Hepatocyte (in vitro differentiated cells): ENCODE measurements around the gene SLC26A3. TPM values are rescaled to one million over a fixed set of nuclear protein-coding genes. Genes with fewer than 3 reads are reported as not detected.
"Not testable (repeated sequence)": the region's sequence is repeated elsewhere in the genome, so short reads cannot be mapped to it uniquely, and the experiment has no call there.

Experiments used
- DNase-seq: peaks from one replicate; pipeline ENCODE4 v3.0.0-alpha.2; 2016; ENCODE audit warnings: low spot score
- H2AFZ ChIP-seq: fragments of 200-600 bp; sonication (generic); 2 replicates; pipeline ENCODE4 v1.6.0; 2016; ENCODE audit warnings: antibody characterized with exemption, mild to moderate bottlenecking
- H3K27ac ChIP-seq: fragments of 200-600 bp; sonication (generic); 2 replicates; pipeline ENCODE4 v1.5.1; 2016; ENCODE audit warnings: mild to moderate bottlenecking
- H3K27me3 ChIP-seq: fragments of 200-600 bp; sonication (generic); 2 replicates; pipeline ENCODE4 v1.6.1; 2016
- H3K36me3 ChIP-seq: fragments of 200-600 bp; sonication (generic); replicated peaks from 2 replicates; pipeline ENCODE4 v1.5.1; 2016; ENCODE audit warnings: low read depth; ENCODE audit not compliant: insufficient read depth
- H3K4me1 ChIP-seq: fragments of 200-600 bp; sonication (generic); 2 replicates; pipeline ENCODE4 v1.5.1; 2016; ENCODE audit warnings: mild to moderate bottlenecking, moderate library complexity; ENCODE audit not compliant: insufficient read depth
- H3K4me2 ChIP-seq: fragments of 200-600 bp; sonication (generic); 2 replicates; pipeline ENCODE4 v1.6.0; 2016
- H3K4me3 ChIP-seq: fragments of 200-600 bp; sonication (generic); 2 replicates; pipeline ENCODE4 v1.5.1; 2016; ENCODE audit warnings: mild to moderate bottlenecking
- H3K79me2 ChIP-seq: fragments of 200-600 bp; sonication (generic); 2 replicates; pipeline ENCODE4 v1.6.0; 2017; ENCODE audit warnings: mild to moderate bottlenecking
- H3K9me2 ChIP-seq: fragments of 200-600 bp; sonication (generic); replicated peaks from 2 replicates; pipeline ENCODE4 v1.6.0; 2017; ENCODE audit warnings: mild to moderate bottlenecking; ENCODE audit not compliant: insufficient read depth
- H3K9me3 ChIP-seq: fragments of 200-600 bp; sonication (generic); 2 replicates; pipeline ENCODE4 v1.5.1; 2016; ENCODE audit warnings: low read depth, mild to moderate bottlenecking
- H4K20me1 ChIP-seq: fragments of 200-600 bp; sonication (generic); 2 replicates; pipeline ENCODE4 v1.6.0; 2016; ENCODE audit warnings: mild to moderate bottlenecking; ENCODE audit not compliant: insufficient read depth, poor library complexity, severe bottlenecking
- EZH2 ChIP-seq: fragments of 200-600 bp; sonication (generic); IDR thresholded peaks from 2 replicates; pipeline ENCODE4 v1.6.1; 2016; ENCODE audit warnings: antibody characterized with exemption, mild to moderate bottlenecking, borderline replicate concordance
- EZH2phosphoT487 ChIP-seq: fragments of 200-600 bp; sonication (generic); IDR thresholded peaks from one replicate; pipeline ENCODE4 v1.6.1; 2018; ENCODE audit warnings: antibody characterized with exemption, mild to moderate bottlenecking, low read depth, moderate library complexity; ENCODE audit not compliant: unreplicated experiment, severe bottlenecking
- WGBS: methylation state at CpG from one replicate; pipeline ENCODE4 v1.1.6; 2016; ENCODE audit warnings: low lambda C conversion rate; ENCODE audit errors: missing lambda C conversion rate; 5-methylcytosine and 5-hydroxymethylcytosine counted together
- polyA plus RNA-seq: library from polyadenylated mRNA; unstranded; fragments of >200 nt; fragmentation: Nextera tagmentation; extraction: Ambion mirVana; gene quantifications from 2 replicates; pipeline ENCODE4 v1.2.1, GENCODE V29; 2016
- total RNA-seq: library from RNA; depleted of rRNA; stranded (reverse); fragments of >200 nt; gene quantifications from 2 replicates; pipeline ENCODE4 v1.2.3, GENCODE V29; 2014
- TF ChIP-seq, protein P1 (sequence below): fragments of 200-600 bp; sonication (generic); IDR thresholded peaks from 2 replicates; pipeline ENCODE4 v1.5.1; 2016; ENCODE audit warnings: antibody characterized with exemption, mild to moderate bottlenecking; ENCODE audit not compliant: poor library complexity

The SLC26A3 gene
- total RNA-seq (14.2 and 18.1 TPM in 2 replicates), polyA plus RNA-seq (4.2 and 8.1 TPM in 2 replicates)

DNA sequence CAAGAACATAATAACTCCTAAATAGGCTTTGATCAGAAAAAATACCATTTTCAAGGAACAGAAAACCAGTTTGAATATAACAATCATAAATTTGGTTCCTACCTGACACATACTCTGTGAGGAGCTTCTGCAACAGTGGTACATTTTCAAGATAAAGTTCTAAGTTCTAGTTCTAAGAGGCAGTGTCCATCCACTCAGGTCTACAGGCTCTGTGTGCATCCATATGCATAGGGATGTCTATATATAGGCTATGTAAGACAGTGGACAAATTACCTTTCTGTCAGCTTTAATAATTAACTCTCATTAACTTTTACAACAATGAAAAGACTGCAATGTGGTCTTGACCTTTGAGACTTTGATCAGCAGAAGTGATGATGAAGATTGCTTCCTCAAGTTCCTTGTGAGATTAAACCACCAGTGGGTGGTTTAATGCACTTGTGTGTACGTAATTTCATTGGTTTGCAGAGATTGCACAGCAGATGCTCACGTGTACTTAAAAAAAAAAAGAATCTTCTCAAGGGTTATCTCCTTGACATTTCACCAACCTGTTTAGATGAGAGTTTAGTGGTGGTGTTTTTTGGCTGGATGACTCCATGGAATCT is at the start of gene SLC26A3:
Gene SLC26A3, minus strand, starts transcription at position 215 of the 602 bp plus-strand sequence. CDS start 8,714 bp downstream, outside the sequence.
- Histone ChIP-seq H3K27ac (no peak within 1 kb of the TSS), H3K36me3 (no peaks in the 10 kb centered on the region), H2AFZ (no peak within 1 kb of the TSS), H3K4me1 (peaks cover 10% of the 10 kb centered on the region), H3K4me3 (no peak within 1 kb of the TSS), H3K4me2 (no peak within 1 kb of the TSS), H3K79me2 (no peaks in the 10 kb centered on the region), H3K27me3 (no peaks in the 10 kb centered on the region), H3K9me2 (no peaks in the 10 kb centered on the region), H3K9me3 (no peaks in the 10 kb centered on the region), H4K20me1 (no peaks in the 10 kb centered on the region)
- TF ChIP-seq EZH2 (no peak), EZH2phosphoT487 (no peak)
- TF ChIP-seq, protein P1, sequence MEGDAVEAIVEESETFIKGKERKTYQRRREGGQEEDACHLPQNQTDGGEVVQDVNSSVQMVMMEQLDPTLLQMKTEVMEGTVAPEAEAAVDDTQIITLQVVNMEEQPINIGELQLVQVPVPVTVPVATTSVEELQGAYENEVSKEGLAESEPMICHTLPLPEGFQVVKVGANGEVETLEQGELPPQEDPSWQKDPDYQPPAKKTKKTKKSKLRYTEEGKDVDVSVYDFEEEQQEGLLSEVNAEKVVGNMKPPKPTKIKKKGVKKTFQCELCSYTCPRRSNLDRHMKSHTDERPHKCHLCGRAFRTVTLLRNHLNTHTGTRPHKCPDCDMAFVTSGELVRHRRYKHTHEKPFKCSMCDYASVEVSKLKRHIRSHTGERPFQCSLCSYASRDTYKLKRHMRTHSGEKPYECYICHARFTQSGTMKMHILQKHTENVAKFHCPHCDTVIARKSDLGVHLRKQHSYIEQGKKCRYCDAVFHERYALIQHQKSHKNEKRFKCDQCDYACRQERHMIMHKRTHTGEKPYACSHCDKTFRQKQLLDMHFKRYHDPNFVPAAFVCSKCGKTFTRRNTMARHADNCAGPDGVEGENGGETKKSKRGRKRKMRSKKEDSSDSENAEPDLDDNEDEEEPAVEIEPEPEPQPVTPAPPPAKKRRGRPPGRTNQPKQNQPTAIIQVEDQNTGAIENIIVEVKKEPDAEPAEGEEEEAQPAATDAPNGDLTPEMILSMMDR = no peak
- no peak for DNase-seq
- whole genome bisulfite sequencing = 66% methylated on average over 2 of the region's 2 CpGs

DNA sequence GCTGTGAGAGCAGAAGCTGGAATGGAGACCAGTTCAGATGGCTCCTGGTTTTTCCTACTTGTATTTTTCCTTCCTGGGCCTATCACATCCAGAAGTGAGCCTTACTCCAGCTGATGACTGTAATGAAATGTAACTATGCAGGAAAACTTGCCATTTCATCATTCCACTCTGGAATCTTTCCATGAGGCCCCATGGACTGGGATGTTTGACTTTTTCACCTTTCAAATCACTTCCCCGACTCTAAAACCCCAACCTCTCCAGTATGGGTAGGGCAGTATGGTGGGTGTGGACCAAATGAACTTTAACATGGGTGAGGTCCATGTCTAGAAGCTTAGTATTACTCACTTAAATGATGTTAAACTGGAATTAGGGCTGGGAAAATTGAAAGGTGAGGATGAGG is 47.6 kb upstream of the SLC26A3 start:
- Histone ChIP-seq H3K4me1 (peaks cover 4% of the 10 kb centered on the region), H3K27ac (peak overlapping the region; percentile 63), H3K36me3 (no peaks in the 10 kb centered on the region), H2AFZ (no peak overlapping the region), H3K79me2 (no peaks in the 10 kb centered on the region), H3K4me2 (no peak overlapping the region), H3K4me3 (no peak overlapping the region), H3K9me2 (no peaks in the 10 kb centered on the region), H3K27me3 (no peaks in the 10 kb centered on the region), H4K20me1 (no peaks in the 10 kb centered on the region), H3K9me3 (no peaks in the 10 kb centered on the region)
- TF ChIP-seq, protein P1 = no peak
- no peak for TF ChIP-seq EZH2
- no peak for TF ChIP-seq EZH2phosphoT487
- peak; percentile 42 for DNase-seq
- 33% methylated on average over 1 of the region's 1 CpG for WGBS

GRCh38 chr7:107850216-107850615 is 47.2 kb upstream of the SLC26A3 start:
- TF ChIP-seq EZH2 (no peak), EZH2phosphoT487 (no peak)
- TF ChIP-seq, protein P1 = no peak
- 85% methylated on average over 3 of the region's 4 CpGs for WGBS
- Histone ChIP-seq H3K4me1 (peaks cover 4% of the 10 kb centered on the region), H2AFZ (no peak overlapping the region), H3K9me3 (no peaks in the 10 kb centered on the region), H4K20me1 (no peaks in the 10 kb centered on the region), H3K27me3 (no peaks in the 10 kb centered on the region), H3K9me2 (no peaks in the 10 kb centered on the region), H3K4me2 (no peak overlapping the region), H3K79me2 (no peaks in the 10 kb centered on the region), H3K27ac (peak overlapping the region; percentile 63), H3K4me3 (no peak overlapping the region), H3K36me3 (no peaks in the 10 kb centered on the region)
- DNase-seq = no peak

DNA sequence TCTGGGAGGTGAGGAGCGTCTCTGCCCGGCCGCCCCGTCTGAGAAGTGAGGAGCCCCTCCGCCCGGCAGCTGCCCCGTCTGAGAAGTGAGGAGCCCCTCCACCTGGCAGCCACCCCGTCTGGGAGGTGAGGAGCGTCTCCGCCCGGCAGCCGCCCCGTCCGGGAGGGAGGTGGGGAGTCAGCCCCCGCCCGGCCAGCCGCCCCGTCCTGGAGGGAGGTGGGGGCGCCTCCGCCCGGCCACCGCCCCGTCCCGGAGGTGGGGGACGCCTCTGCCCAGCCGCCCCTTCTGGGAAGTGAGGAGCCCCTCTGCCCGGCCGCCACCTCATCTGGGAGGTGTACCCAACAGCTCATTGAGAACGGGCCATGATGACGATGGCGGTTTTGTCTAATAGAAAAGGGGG is 45.2 kb upstream of the SLC26A3 start:
- not testable (repeated sequence) for H3K79me2 ChIP-seq, H3K4me3 ChIP-seq, H3K9me2 ChIP-seq, H3K27me3 ChIP-seq, H2AFZ ChIP-seq, H4K20me1 ChIP-seq, H3K36me3 ChIP-seq, H3K4me2 ChIP-seq, H3K27ac ChIP-seq, DNase-seq, H3K9me3 ChIP-seq, H3K4me1 ChIP-seq
- WGBS = 98% methylated on average over 7 of the region's 31 CpGs

DNA sequence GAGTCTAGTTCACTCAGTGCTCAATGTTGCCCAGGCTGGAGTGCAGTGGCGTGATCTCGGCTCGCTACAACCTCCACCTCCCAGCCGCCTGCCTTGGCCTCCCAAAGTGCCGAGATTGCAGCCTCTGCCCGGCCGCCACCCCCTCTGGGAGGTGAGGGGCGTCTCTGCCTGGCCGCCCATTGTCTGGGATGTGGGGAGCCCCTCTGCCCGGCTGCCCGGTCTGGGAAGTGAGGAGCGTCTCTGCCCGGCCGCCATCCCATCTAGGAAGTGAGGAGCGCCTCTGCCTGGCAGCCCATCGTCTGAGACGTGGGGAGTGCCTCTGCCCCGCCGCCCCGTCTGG is 44.8 kb upstream of the SLC26A3 start:
- WGBS = 97% methylated on average over 10 of the region's 20 CpGs
- not testable (repeated sequence) for H3K27me3 ChIP-seq, DNase-seq, H3K4me2 ChIP-seq, H3K79me2 ChIP-seq, H3K27ac ChIP-seq, H4K20me1 ChIP-seq, H2AFZ ChIP-seq, H3K4me1 ChIP-seq, H3K4me3 ChIP-seq, H3K36me3 ChIP-seq, H3K9me2 ChIP-seq, H3K9me3 ChIP-seq
